H9 (cell line): Measurements from ENCODE around the gene FBLN7. TPM values are rescaled to one million over a fixed set of nuclear protein-coding genes. Genes with fewer than 3 reads are reported as not detected.

Experiments
- DNase-seq: peaks from one replicate; pipeline ENCODE4 v3.0.0-alpha.2; 2017
- H2AFZ ChIP-seq: one replicate; pipeline ENCODE4 v1.6.1; 2013; ENCODE audit warnings: mild to moderate bottlenecking, low read length, control low read depth, moderate library complexity
- H2AK5ac ChIP-seq: 2 replicates; pipeline ENCODE4 v1.6.1; 2013; ENCODE audit warnings: low read length, control low read depth, mixed read lengths; ENCODE audit not compliant: insufficient read length
- H2BK120ac ChIP-seq: one replicate; pipeline ENCODE4 v1.6.1; 2013; ENCODE audit warnings: low read depth, mild to moderate bottlenecking, low read length, control low read depth, inconsistent platforms; ENCODE audit not compliant: poor library complexity, severe bottlenecking
- H2BK12ac ChIP-seq: 2 replicates; pipeline ENCODE4 v1.6.1; 2013; ENCODE audit warnings: low read length, control low read depth, mixed read lengths, low read depth; ENCODE audit not compliant: insufficient read length
- H2BK15ac ChIP-seq: 2 replicates; pipeline ENCODE4 v1.6.1; 2013; ENCODE audit warnings: low read depth, low read length, control low read depth
- H2BK20ac ChIP-seq: one replicate; pipeline ENCODE4 v1.6.1; 2013; ENCODE audit warnings: low read depth, mild to moderate bottlenecking, low read length, control low read depth, inconsistent platforms; ENCODE audit not compliant: poor library complexity, severe bottlenecking
- H2BK5ac ChIP-seq: 2 replicates; pipeline ENCODE4 v1.6.1; 2013; ENCODE audit warnings: low read length, control low read depth, mixed read lengths; ENCODE audit not compliant: insufficient read length
- H3K14ac ChIP-seq: 2 replicates; pipeline ENCODE4 v1.6.1; 2013; ENCODE audit warnings: low read length, control low read depth; ENCODE audit not compliant: insufficient read depth
- H3K18ac ChIP-seq: 2 replicates; pipeline ENCODE4 v1.6.1; 2013; ENCODE audit warnings: low read depth, mild to moderate bottlenecking, mixed read lengths, low read length, control low read depth; ENCODE audit not compliant: insufficient read length
- H3K23ac ChIP-seq: 2 replicates; pipeline ENCODE4 v1.6.1; 2013; ENCODE audit warnings: low read length, control low read depth, mixed read lengths, low read depth; ENCODE audit not compliant: insufficient read length
- H3K23me2 ChIP-seq: 2 replicates; pipeline ENCODE4 v1.6.1; 2013; ENCODE audit warnings: low read depth, mild to moderate bottlenecking, mixed read lengths, low read length, control low read depth; ENCODE audit not compliant: insufficient read length, poor library complexity, severe bottlenecking
- H3K27ac ChIP-seq: 2 replicates; pipeline ENCODE4 v1.5.1; 2013; ENCODE audit warnings: low read length, control low read depth, mixed read lengths, low read depth; ENCODE audit not compliant: insufficient read length
- H3K27me3 ChIP-seq: 2 replicates; pipeline ENCODE4 v1.6.1; 2013; ENCODE audit warnings: low read length, control low read depth, inconsistent platforms; ENCODE audit not compliant: insufficient read depth
- H3K4ac ChIP-seq: 2 replicates; pipeline ENCODE4 v1.6.1; 2013; ENCODE audit warnings: low read depth, mild to moderate bottlenecking, control low read depth, inconsistent platforms, low read length, moderate library complexity
- H3K4me1 ChIP-seq: 2 replicates; pipeline ENCODE4 v1.6.1; 2013; ENCODE audit warnings: low read length, control low read depth, inconsistent platforms; ENCODE audit not compliant: insufficient read depth
- H3K4me2 ChIP-seq: 2 replicates; pipeline ENCODE4 v1.6.1; 2013; ENCODE audit warnings: low read length, control low read depth, mixed read lengths; ENCODE audit not compliant: insufficient read length, insufficient read depth
- H3K56ac ChIP-seq: 2 replicates; pipeline ENCODE4 v1.6.1; 2013; ENCODE audit warnings: low read depth, mild to moderate bottlenecking, mixed read lengths, low read length, control low read depth; ENCODE audit not compliant: insufficient read length
- H3K79me1 ChIP-seq: 2 replicates; pipeline ENCODE4 v1.6.1; 2013; ENCODE audit warnings: low read depth, mild to moderate bottlenecking, moderate library complexity, low read length, control low read depth, inconsistent platforms; ENCODE audit not compliant: insufficient read depth, poor library complexity, severe bottlenecking
- H3K79me2 ChIP-seq: 2 replicates; pipeline ENCODE4 v1.6.1; 2013; ENCODE audit warnings: low read length, control low read depth, inconsistent platforms; ENCODE audit not compliant: insufficient read depth
- H3K9ac ChIP-seq: 2 replicates; pipeline ENCODE4 v1.6.1; 2013; ENCODE audit warnings: low read length, control low read depth, mixed read lengths; ENCODE audit not compliant: insufficient read length; ENCODE audit errors: extremely low read depth
- H3K9me3 ChIP-seq: one replicate; pipeline ENCODE4 v1.6.1; 2013; ENCODE audit warnings: low read depth, low read length, inconsistent platforms; ENCODE audit not compliant: control insufficient read depth
- H3T11ph ChIP-seq: one replicate; pipeline ENCODE4 v1.6.1; 2013; ENCODE audit warnings: mild to moderate bottlenecking, low read length, control low read depth, inconsistent platforms
- H4K20me1 ChIP-seq: one replicate; pipeline ENCODE4 v1.6.1; 2013; ENCODE audit not compliant: control insufficient read depth, insufficient read length, insufficient read depth
- H4K5ac ChIP-seq: 2 replicates; pipeline ENCODE4 v1.6.1; 2013; ENCODE audit warnings: low read depth, mild to moderate bottlenecking, mixed read lengths, low read length, control low read depth; ENCODE audit not compliant: insufficient read length
- H4K8ac ChIP-seq: replicated peaks from 2 replicates; pipeline ENCODE4 v1.6.1; 2013; ENCODE audit warnings: low read length, control low read depth, mixed read lengths, low read depth; ENCODE audit not compliant: insufficient read length
- H4K91ac ChIP-seq: 2 replicates; pipeline ENCODE4 v1.6.1; 2013; ENCODE audit warnings: low read depth, mild to moderate bottlenecking, moderate library complexity, mixed read lengths, low read length, control low read depth; ENCODE audit not compliant: insufficient read length
- H3K27ac Mint-ChIP-seq, 3 experiments: 2 replicates in 2 of 3; 3 replicates in 1 of 3; pipeline ENCODE4 v1.8.0; 2020 to 2021; ENCODE audit warnings: mixed read lengths in 3 of 3, mild to moderate bottlenecking in 1 of 3, moderate library complexity in 1 of 3
- H3K27me3 Mint-ChIP-seq: 2 replicates; pipeline ENCODE4 v1.8.0; 2021; ENCODE audit warnings: low read depth, mild to moderate bottlenecking, moderate library complexity, mixed read lengths
- H3K36me3 Mint-ChIP-seq, 3 experiments: 2 replicates in 2 of 3; 3 replicates in 1 of 3; pipeline ENCODE4 v1.8.0; 2020 to 2021; ENCODE audit warnings: low read depth in 3 of 3, mixed read lengths in 3 of 3; ENCODE audit not compliant: insufficient read depth in 1 of 3
- H3K4me1 Mint-ChIP-seq, 2 experiments: 2 replicates each; pipeline ENCODE4 v1.8.0; 2020; ENCODE audit warnings: mixed read lengths in 2 of 2
- H3K4me3 Mint-ChIP-seq, 2 experiments: 2 replicates in 1 of 2; 3 replicates in 1 of 2; pipeline ENCODE4 v1.8.0; 2020 to 2021; ENCODE audit warnings: mild to moderate bottlenecking in 2 of 2, mixed read lengths in 2 of 2, moderate library complexity in 1 of 2
- H3K9me3 Mint-ChIP-seq, 2 experiments: 2 replicates in 1 of 2; 3 replicates in 1 of 2; pipeline ENCODE4 v1.8.0; 2020; ENCODE audit warnings: mild to moderate bottlenecking in 2 of 2, mixed read lengths in 2 of 2, moderate library complexity in 1 of 2
- CTCF ChIP-seq: fragments of 200-600 bp; sonication (generic); conservative IDR thresholded peaks from 3 replicates; pipeline ENCODE4 v1.8.0; 2021; ENCODE audit warnings: antibody characterized with exemption, mild to moderate bottlenecking
- WGBS: extraction: QIAGEN DNeasy Blood & Tissue Kit; methylation state at CpG from one replicate; pipeline ENCODE4 v1.1.7; 2013; ENCODE audit warnings: missing lambda C conversion rate, low lambda C conversion rate, mixed read lengths; ENCODE audit not compliant: insufficient read length; ENCODE audit errors: extremely low coverage; 5-methylcytosine and 5-hydroxymethylcytosine counted together
- total RNA-seq: library from RNA; stranded (reverse); gene quantifications from 2 replicates; pipeline ENCODE4 v1.2.1, GENCODE V29; 2021

Gene FBLN7
- total RNA-seq, 1 experiment from 2014 or later: 1.3 TPM

- no peak for DNase-seq
- H3K79me2 ChIP-seq: no peaks in the 10 kb centered on the region
- no peak overlapping the region for H3K56ac ChIP-seq
- H3K4me1 ChIP-seq: no peaks in the 10 kb centered on the region
- no peak overlapping the region for H3K18ac ChIP-seq
- H3K4ac ChIP-seq: no peak overlapping the region
- H3K27me3 ChIP-seq: no peaks in the 10 kb centered on the region
- H3K14ac ChIP-seq: no peak overlapping the region
- H2BK12ac ChIP-seq: no peak overlapping the region
- peaks cover 6 to 8% of the 10 kb centered on the region in 2 experiments; a peak in 4 of 5 replicates for H3K9me3 Mint-ChIP-seq
- no peaks in the 10 kb centered on the region for H3K9me3 ChIP-seq
- no peak overlapping the region for H4K91ac ChIP-seq
- no peak overlapping the region for H2BK120ac ChIP-seq
- no peak overlapping the region for H3K23ac ChIP-seq
- H3K4me1 Mint-ChIP-seq: 0 out of 4 replicates have a peak, but pooled peaks cover 0 to 3% of the 10 kb centered on the region in 2 experiments
- peaks cover 6% of the 10 kb centered on the region for H3K27me3 Mint-ChIP-seq
- no peak overlapping the region for H3K9ac ChIP-seq
- no peak overlapping the region for H4K8ac ChIP-seq
- H3T11ph ChIP-seq: no peak overlapping the region
- H4K20me1 ChIP-seq: no peaks in the 10 kb centered on the region
- no peak overlapping the region for H3K27ac Mint-ChIP-seq
- H3K27ac ChIP-seq: no peak overlapping the region
- no peak overlapping the region for H3K4me2 ChIP-seq
- H2BK20ac ChIP-seq: no peak overlapping the region
- H2AK5ac ChIP-seq: no peak overlapping the region
- no peak overlapping the region for H2BK5ac ChIP-seq
- no peak overlapping the region for H3K4me3 Mint-ChIP-seq
- H3K79me1 ChIP-seq: no peaks in the 10 kb centered on the region
- peaks cover 0 to 10% (median 0%) of the 10 kb centered on the region in 3 experiments; a peak in 3 of 7 replicates for H3K36me3 Mint-ChIP-seq
- H4K5ac ChIP-seq: no peak overlapping the region
- H3K23me2 ChIP-seq: no peaks in the 10 kb centered on the region
- TF ChIP-seq CTCF: no peak
- no CpG with 5 or more reads among the region's 9 CpGs for WGBS
- H2AFZ ChIP-seq: no peak overlapping the region
- H2BK15ac ChIP-seq: no peak overlapping the region
These were observed 49.8 kb downstream of the FBLN7 start for GRCh38 chr2:112187805-112188596.
